ENCODE results near the gene STYXL2.

STYXL2 gene

GRCh38 chr1:167052389-167052788, 41.5 kb upstream of the STYXL2 start (continued):
- TF ChIP-seq, protein P1, sequence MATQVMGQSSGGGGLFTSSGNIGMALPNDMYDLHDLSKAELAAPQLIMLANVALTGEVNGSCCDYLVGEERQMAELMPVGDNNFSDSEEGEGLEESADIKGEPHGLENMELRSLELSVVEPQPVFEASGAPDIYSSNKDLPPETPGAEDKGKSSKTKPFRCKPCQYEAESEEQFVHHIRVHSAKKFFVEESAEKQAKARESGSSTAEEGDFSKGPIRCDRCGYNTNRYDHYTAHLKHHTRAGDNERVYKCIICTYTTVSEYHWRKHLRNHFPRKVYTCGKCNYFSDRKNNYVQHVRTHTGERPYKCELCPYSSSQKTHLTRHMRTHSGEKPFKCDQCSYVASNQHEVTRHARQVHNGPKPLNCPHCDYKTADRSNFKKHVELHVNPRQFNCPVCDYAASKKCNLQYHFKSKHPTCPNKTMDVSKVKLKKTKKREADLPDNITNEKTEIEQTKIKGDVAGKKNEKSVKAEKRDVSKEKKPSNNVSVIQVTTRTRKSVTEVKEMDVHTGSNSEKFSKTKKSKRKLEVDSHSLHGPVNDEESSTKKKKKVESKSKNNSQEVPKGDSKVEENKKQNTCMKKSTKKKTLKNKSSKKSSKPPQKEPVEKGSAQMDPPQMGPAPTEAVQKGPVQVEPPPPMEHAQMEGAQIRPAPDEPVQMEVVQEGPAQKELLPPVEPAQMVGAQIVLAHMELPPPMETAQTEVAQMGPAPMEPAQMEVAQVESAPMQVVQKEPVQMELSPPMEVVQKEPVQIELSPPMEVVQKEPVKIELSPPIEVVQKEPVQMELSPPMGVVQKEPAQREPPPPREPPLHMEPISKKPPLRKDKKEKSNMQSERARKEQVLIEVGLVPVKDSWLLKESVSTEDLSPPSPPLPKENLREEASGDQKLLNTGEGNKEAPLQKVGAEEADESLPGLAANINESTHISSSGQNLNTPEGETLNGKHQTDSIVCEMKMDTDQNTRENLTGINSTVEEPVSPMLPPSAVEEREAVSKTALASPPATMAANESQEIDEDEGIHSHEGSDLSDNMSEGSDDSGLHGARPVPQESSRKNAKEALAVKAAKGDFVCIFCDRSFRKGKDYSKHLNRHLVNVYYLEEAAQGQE (tag by site-specific recombination; IDR thresholded peaks at IDR 0.05), result no peak
- no peak for TF ChIP-seq ZSCAN4 (tag by site-specific recombination; IDR thresholded peaks at IDR 0.05)
- TF ChIP-seq ZNF664 (tag by site-specific recombination; IDR thresholded peaks at IDR 0.05), result no peak
- TF ChIP-seq ZFP3 (tag by site-specific recombination; IDR thresholded peaks at IDR 0.05; ENCODE audit: low read depth), result no peak
- TF ChIP-seq, protein P2, sequence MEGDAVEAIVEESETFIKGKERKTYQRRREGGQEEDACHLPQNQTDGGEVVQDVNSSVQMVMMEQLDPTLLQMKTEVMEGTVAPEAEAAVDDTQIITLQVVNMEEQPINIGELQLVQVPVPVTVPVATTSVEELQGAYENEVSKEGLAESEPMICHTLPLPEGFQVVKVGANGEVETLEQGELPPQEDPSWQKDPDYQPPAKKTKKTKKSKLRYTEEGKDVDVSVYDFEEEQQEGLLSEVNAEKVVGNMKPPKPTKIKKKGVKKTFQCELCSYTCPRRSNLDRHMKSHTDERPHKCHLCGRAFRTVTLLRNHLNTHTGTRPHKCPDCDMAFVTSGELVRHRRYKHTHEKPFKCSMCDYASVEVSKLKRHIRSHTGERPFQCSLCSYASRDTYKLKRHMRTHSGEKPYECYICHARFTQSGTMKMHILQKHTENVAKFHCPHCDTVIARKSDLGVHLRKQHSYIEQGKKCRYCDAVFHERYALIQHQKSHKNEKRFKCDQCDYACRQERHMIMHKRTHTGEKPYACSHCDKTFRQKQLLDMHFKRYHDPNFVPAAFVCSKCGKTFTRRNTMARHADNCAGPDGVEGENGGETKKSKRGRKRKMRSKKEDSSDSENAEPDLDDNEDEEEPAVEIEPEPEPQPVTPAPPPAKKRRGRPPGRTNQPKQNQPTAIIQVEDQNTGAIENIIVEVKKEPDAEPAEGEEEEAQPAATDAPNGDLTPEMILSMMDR (tag by site-specific recombination; IDR thresholded peaks at IDR 0.05), result peak; percentile 53; the same call in 1 of the 2 replicates
- TF ChIP-seq ZNF311 (tag by site-specific recombination; IDR thresholded peaks at IDR 0.05; ENCODE audit: borderline replicate concordance), result no peak
- TF ChIP-seq ZNF350 (tag by site-specific recombination; IDR thresholded peaks at IDR 0.05), result no peak

DNA sequence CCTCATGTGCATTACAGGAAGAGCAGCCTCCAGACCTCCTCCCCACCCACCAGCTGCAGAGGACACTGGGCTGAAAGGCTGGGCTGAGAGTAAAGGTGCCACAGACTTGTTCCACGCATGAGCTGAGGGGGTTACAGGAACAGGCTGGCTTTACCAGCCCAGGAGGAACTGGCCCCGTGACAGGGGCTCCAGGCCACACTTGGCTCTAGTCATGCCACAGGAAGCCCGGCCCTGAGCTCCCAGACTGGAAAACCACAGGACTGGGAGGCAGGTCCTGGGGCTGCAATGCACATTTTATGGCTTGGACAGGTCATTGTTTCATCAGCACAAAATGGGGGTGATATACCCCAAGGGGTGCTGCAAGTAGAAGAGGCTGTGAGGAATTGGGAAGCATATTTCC, 39.3 kb upstream of the STYXL2 start:
- H3K27ac ChIP-seq (ENCODE audit: extremely low read depth, low read depth, low read length), result no peak overlapping the region
- H3K4me1 ChIP-seq (ENCODE audit: control insufficient read depth, insufficient read depth, low read length), result no peaks in the 10 kb centered on the region
- H3K4me3 ChIP-seq (ENCODE audit: low read depth, low read length), result no peak overlapping the region
- no peaks in the 10 kb centered on the region for H3K9me3 ChIP-seq (ENCODE audit: control insufficient read depth, insufficient read depth, low read depth, low read length)
- ChIA-PET POLR2A (interaction anchor here (0.8 kb wide), 1 partner anchor 144 kb away, joined by 4 read pairs; no protein-coding TSS in a partner anchor), CTCF (interaction anchor here (16.2 kb wide), 1 partner anchor 144 kb away, joined by 702 read pairs; no protein-coding TSS in a partner anchor)
- no peaks in the 10 kb centered on the region for H3K36me3 ChIP-seq (ENCODE audit: control insufficient read depth in 2 of 2, insufficient read depth in 1 of 2, low read length in 2 of 2)
- TF ChIP-seq, protein P2 (tag by site-specific recombination; IDR thresholded peaks at IDR 0.05), result no peak
- TF ChIP-seq ZNF121 (tag by site-specific recombination; IDR thresholded peaks at IDR 0.05) (no peak), KLF7 (tag by site-specific recombination; IDR thresholded peaks at IDR 0.05; ENCODE audit: borderline replicate concordance) (no peak), ZNF202 (tag by site-specific recombination; IDR thresholded peaks at IDR 0.05; ENCODE audit: borderline replicate concordance) (no peak), ZNF433 (tag by site-specific recombination; IDR thresholded peaks at IDR 0.05; ENCODE audit: low read depth) (no peak), ZNF292 (tag by site-specific recombination; IDR thresholded peaks at IDR 0.05; ENCODE audit: borderline replicate concordance, low read depth) (no peak), ZNF146 (tag by site-specific recombination; IDR thresholded peaks at IDR 0.05) (no peak), PRDM4 (tag by site-specific recombination; IDR thresholded peaks at IDR 0.05) (no peak), ZFHX2 (tag by site-specific recombination; conservative IDR thresholded peaks at IDR 0.05) (no peak), ZNF19 (tag by site-specific recombination; IDR thresholded peaks at IDR 0.05; ENCODE audit: low read depth) (no peak)
- TF ChIP-seq, protein P3, sequence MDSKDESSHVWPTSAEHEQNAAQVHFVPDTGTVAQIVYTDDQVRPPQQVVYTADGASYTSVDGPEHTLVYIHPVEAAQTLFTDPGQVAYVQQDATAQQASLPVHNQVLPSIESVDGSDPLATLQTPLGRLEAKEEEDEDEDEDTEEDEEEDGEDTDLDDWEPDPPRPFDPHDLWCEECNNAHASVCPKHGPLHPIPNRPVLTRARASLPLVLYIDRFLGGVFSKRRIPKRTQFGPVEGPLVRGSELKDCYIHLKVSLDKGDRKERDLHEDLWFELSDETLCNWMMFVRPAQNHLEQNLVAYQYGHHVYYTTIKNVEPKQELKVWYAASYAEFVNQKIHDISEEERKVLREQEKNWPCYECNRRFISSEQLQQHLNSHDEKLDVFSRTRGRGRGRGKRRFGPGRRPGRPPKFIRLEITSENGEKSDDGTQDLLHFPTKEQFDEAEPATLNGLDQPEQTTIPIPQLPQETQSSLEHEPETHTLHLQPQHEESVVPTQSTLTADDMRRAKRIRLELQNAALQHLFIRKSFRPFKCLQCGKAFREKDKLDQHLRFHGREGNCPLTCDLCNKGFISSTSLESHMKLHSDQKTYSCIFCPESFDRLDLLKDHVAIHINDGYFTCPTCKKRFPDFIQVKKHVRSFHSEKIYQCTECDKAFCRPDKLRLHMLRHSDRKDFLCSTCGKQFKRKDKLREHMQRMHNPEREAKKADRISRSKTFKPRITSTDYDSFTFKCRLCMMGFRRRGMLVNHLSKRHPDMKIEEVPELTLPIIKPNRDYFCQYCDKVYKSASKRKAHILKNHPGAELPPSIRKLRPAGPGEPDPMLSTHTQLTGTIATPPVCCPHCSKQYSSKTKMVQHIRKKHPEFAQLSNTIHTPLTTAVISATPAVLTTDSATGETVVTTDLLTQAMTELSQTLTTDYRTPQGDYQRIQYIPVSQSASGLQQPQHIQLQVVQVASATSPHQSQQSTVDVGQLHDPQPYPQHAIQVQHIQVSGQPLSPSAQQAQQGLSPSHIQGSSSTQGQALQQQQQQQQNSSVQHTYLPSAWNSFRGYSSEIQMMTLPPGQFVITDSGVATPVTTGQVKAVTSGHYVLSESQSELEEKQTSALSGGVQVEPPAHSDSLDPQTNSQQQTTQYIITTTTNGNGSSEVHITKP (tag by site-specific recombination; IDR thresholded peaks at IDR 0.05), result no peak
- TF ChIP-seq, protein P4, sequence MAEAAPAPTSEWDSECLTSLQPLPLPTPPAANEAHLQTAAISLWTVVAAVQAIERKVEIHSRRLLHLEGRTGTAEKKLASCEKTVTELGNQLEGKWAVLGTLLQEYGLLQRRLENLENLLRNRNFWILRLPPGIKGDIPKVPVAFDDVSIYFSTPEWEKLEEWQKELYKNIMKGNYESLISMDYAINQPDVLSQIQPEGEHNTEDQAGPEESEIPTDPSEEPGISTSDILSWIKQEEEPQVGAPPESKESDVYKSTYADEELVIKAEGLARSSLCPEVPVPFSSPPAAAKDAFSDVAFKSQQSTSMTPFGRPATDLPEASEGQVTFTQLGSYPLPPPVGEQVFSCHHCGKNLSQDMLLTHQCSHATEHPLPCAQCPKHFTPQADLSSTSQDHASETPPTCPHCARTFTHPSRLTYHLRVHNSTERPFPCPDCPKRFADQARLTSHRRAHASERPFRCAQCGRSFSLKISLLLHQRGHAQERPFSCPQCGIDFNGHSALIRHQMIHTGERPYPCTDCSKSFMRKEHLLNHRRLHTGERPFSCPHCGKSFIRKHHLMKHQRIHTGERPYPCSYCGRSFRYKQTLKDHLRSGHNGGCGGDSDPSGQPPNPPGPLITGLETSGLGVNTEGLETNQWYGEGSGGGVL (tag by site-specific recombination; IDR thresholded peaks at IDR 0.05), result no peak
